ENCODE measurements around the gene LRCH3.
A peak's percentile ranks its signal among the peaks of the same experiment; 100 is the strongest.

Gene LRCH3

DNA sequence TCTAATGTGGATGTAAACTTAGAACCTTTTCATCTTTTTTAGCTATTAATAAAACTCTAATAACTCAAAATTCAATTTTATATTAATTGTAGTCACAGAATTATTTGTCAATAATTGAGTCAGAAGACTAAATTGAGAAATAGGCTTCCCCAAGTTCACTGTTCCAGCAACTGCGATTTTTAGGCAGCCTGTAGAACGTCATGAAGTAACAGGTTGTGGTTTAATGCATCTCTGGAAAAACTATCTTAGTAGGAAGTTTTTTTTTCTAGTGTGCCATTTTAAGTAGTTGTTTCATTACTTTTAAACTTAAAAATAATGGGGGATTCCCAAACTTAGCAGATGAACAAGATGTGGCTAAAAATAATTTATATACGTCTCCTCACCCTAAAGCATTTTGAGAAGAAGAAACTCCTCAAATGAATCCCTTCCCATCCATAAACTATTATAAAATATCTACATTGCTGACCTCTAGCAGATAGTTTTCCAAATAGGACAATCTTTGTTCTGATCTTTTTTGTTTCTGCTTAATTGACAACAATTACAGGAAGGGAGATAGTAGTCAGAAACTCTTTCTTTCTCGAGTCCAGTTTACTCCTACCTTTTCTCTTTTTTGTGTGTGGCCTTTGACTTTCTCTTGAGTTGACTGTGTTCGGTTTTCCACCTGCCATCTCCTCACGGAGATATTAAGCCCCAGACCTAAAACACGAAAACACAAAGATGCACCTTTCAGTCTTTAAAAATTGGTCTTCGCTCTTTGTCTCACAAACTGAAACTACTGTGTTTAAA, 43.1 kb downstream of the LRCH3 start:
- Histone ChIP-seq H3K9me3 (ENCODE audit: low read depth, low read length) (no peaks in the 10 kb centered on the region), H3K4me3 (no peak overlapping the region), H3K27ac (no peak overlapping the region), H3K9ac (ENCODE audit: insufficient read length) (no peak overlapping the region), H3K36me3 (ENCODE audit: insufficient read depth, low read length) (peaks cover 61% of the 10 kb centered on the region)
- TF ChIP-seq POLR2AphosphoS5 (IDR thresholded peaks at IDR 0.05; ENCODE audit: borderline replicate concordance, low read depth, low read length), result no peak
- TF ChIP-seq EZH2 (IDR thresholded peaks at IDR 0.05), result no peak
- TF ChIP-seq FOXP2 (optimal IDR thresholded peaks at IDR 0.05; ENCODE audit: control extremely low read depth, extremely low read length, insufficient read depth), result no peak
- no peak for DNase-seq (ENCODE audit: low read depth, low spot score)

DNA sequence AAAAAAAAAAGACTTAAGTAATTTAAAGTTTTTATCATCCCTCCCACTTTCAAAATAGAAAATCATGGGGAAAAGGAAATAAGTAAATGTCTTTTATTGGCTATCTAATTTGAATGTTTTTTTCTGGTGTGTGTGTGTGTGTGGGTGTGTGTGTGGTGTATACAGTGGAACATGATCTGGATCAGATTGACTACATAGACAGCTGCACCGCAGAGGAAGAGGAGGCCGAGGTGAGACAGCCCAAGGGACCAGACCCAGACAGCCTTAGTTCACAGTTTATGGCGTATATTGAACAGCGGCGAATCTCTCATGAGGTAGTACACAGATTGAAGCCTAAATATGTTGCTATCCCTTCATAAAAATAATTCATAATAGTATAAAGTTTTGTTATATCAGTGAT, 44.5 kb downstream of the LRCH3 start:
- Histone ChIP-seq H3K9me3 (ENCODE audit: low read depth, low read length) (no peaks in the 10 kb centered on the region), H3K9ac (ENCODE audit: insufficient read length) (peak overlapping the region; percentile 8), H3K27ac (peak overlapping the region; percentile 85), H3K36me3 (ENCODE audit: insufficient read depth, low read length) (peaks cover 63% of the 10 kb centered on the region), H3K4me3 (no peak overlapping the region)
- no peak for DNase-seq (ENCODE audit: low read depth, low spot score)
- no peak for TF ChIP-seq FOXP2 (optimal IDR thresholded peaks at IDR 0.05; ENCODE audit: control extremely low read depth, extremely low read length, insufficient read depth)
- no peak for TF ChIP-seq POLR2AphosphoS5 (IDR thresholded peaks at IDR 0.05; ENCODE audit: borderline replicate concordance, low read depth, low read length)
- TF ChIP-seq EZH2 (IDR thresholded peaks at IDR 0.05), result no peak

DNA sequence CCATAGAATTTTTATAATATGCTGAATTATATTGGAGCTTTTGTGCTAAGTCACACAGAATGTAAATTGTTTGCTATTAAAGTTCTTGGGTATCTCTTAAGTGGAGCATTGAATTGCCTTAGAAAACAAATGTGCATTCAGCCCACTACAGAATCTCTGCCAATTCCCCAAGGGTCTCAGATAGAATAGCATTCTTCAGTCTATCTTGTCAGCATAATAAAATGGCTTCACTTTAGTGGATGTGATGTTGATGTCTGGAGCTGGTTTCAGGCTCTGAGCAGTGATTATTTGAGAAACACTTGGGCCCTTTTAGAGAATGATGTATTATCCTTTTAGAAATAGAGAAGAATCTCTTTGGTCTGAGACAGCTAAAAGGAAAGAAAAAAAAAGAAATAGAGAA, 45.2 kb downstream of the LRCH3 start:
- peaks cover 65% of the 10 kb centered on the region for H3K36me3 ChIP-seq (ENCODE audit: insufficient read depth, low read length)
- DNase-seq (ENCODE audit: low read depth, low spot score), result no peak

DNA sequence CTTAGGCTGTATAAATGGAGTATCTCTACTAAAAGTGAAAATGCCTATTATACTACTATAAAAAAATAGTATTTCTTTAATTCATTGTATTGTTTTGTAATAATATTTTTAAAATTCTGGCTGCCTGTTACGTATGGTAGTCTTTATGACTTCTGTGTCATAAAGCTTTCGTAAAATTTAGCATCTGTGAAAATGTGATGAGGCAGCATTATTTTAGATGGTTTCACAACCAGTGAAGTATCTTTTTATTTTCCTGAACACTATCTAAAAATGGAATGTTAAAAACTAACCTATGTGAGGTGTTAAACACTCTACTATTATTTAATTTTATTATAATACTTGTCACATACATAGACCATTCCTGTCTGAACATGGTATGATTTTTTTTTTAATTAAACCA, 46.2 kb downstream of the LRCH3 start:
- Histone ChIP-seq H3K27ac (peak overlapping the region; percentile 85), H3K4me3 (no peak overlapping the region), H3K9ac (ENCODE audit: insufficient read length) (no peak overlapping the region), H3K9me3 (ENCODE audit: low read depth, low read length) (no peaks in the 10 kb centered on the region), H3K36me3 (ENCODE audit: insufficient read depth, low read length) (peaks cover 69% of the 10 kb centered on the region)
- DNase-seq (ENCODE audit: low read depth, low spot score), result no peak
- no peak for TF ChIP-seq FOXP2 (optimal IDR thresholded peaks at IDR 0.05; ENCODE audit: control extremely low read depth, extremely low read length, insufficient read depth)
- no peak for TF ChIP-seq EZH2 (IDR thresholded peaks at IDR 0.05)
- no peak for TF ChIP-seq POLR2AphosphoS5 (IDR thresholded peaks at IDR 0.05; ENCODE audit: borderline replicate concordance, low read depth, low read length)

More for the DNA sequence above, 45.2 kb downstream of the LRCH3 start:
- no peaks in the 10 kb centered on the region for H3K9me3 ChIP-seq (ENCODE audit: low read depth, low read length)
- no peak for TF ChIP-seq FOXP2 (optimal IDR thresholded peaks at IDR 0.05; ENCODE audit: control extremely low read depth, extremely low read length, insufficient read depth)
- TF ChIP-seq POLR2AphosphoS5 (IDR thresholded peaks at IDR 0.05; ENCODE audit: borderline replicate concordance, low read depth, low read length), result no peak
- no peak for TF ChIP-seq EZH2 (IDR thresholded peaks at IDR 0.05)
- H3K9ac ChIP-seq (ENCODE audit: insufficient read length), result peak overlapping the region; percentile 8
- peak overlapping the region; percentile 9; the same call in 1 of the 2 replicates for H3K4me3 ChIP-seq
- H3K27ac ChIP-seq, result peak overlapping the region; percentile 85

DNA sequence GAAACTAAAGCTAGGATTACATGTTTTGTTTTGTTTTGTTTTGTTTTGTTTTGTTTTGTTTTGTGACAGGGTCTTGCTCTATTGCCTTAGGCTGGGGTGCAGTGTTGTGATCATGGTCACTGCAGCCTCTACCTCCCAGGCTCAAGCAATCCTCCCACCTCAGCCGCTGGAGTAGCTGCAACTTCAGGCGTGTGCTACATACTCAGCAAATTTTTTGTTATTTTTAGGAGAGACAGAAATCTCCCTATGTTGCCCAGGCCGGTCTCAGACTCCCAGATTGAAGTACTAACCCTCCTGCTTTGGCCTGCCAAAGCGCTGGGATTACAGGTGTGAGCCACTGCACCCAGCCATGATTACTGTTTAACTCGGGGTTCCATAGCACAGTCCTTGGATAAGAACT, 50.7 kb downstream of the LRCH3 start:
- Histone ChIP-seq H3K36me3 (ENCODE audit: insufficient read depth, low read length) (peaks cover 77% of the 10 kb centered on the region), H3K4me3 (no peak overlapping the region), H3K9me3 (ENCODE audit: low read depth, low read length) (no peaks in the 10 kb centered on the region), H3K9ac (ENCODE audit: insufficient read length) (no peak overlapping the region), H3K27ac (no peak overlapping the region)
- DNase-seq (ENCODE audit: low read depth, low spot score), result no peak
- TF ChIP-seq POLR2AphosphoS5 (IDR thresholded peaks at IDR 0.05; ENCODE audit: borderline replicate concordance, low read depth, low read length) (no peak), EZH2 (IDR thresholded peaks at IDR 0.05) (no peak), FOXP2 (optimal IDR thresholded peaks at IDR 0.05; ENCODE audit: control extremely low read depth, extremely low read length, insufficient read depth) (no peak)

DNA sequence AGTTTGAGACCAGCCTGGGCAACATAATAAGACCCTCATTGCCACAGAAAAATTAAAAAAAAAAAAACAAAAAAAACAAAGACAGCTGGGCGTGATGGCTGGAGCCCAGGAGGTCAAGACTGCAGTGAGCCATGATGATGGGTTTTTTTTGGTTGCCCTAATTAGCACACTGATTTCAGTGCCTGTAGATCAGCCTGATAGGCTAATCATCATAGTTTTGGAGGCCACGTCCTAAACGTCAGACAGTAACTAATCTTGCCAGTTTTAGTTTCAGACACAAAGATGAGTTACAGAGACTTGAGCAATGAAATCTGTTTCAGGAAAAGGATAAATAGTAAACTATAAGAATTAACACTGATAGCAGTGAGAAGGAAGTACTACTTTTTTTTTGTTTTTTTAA, 55.4 kb downstream of the LRCH3 start:
- no peaks in the 10 kb centered on the region for H3K9me3 ChIP-seq (ENCODE audit: low read depth, low read length)
- TF ChIP-seq POLR2AphosphoS5 (IDR thresholded peaks at IDR 0.05; ENCODE audit: borderline replicate concordance, low read depth, low read length) (no peak), FOXP2 (optimal IDR thresholded peaks at IDR 0.05; ENCODE audit: control extremely low read depth, extremely low read length, insufficient read depth) (no peak), EZH2 (IDR thresholded peaks at IDR 0.05) (no peak)
- no peak overlapping the region for H3K9ac ChIP-seq (ENCODE audit: insufficient read length)
- peaks cover 83% of the 10 kb centered on the region for H3K36me3 ChIP-seq (ENCODE audit: insufficient read depth, low read length)
- no peak for DNase-seq (ENCODE audit: low read depth, low spot score)
- no peak overlapping the region for H3K4me3 ChIP-seq
- H3K27ac ChIP-seq, result peak overlapping the region; percentile 40

DNA sequence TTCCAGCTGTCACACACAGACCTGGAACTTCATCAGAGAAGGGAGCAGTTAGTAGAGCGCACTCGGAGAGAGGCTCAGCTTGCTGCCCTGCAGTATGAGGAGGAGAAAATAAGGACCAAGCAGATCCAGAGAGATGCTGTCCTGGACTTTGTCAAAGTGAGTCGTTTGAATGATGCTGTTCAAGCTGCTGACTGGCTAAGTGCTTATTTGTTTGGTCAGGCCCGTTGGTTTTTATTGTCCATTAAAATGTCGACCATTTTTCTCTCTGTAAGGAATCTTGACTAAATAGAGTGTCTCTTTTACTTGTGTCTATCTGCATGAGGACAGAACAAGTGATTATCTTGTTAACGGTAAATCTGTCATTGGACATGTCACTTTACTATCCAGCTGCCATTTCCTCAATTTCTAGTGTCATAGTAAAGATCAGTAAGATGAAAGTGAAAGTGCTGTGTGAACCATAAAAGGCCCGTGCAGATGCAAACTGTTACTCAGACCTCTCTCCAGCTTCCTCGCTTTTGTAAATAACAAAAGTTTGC, 56.9 kb downstream of the LRCH3 start:
- no peak for DNase-seq (ENCODE audit: low read depth, low spot score)
- TF ChIP-seq FOXP2 (optimal IDR thresholded peaks at IDR 0.05; ENCODE audit: control extremely low read depth, extremely low read length, insufficient read depth) (no peak), POLR2AphosphoS5 (IDR thresholded peaks at IDR 0.05; ENCODE audit: borderline replicate concordance, low read depth, low read length) (no peak), EZH2 (IDR thresholded peaks at IDR 0.05) (no peak)
- Histone ChIP-seq H3K9me3 (ENCODE audit: low read depth, low read length) (no peaks in the 10 kb centered on the region), H3K27ac (peak overlapping the region; percentile 25), H3K36me3 (ENCODE audit: insufficient read depth, low read length) (peaks cover 84% of the 10 kb centered on the region), H3K4me3 (no peak overlapping the region), H3K9ac (ENCODE audit: insufficient read length) (no peak overlapping the region)

DNA sequence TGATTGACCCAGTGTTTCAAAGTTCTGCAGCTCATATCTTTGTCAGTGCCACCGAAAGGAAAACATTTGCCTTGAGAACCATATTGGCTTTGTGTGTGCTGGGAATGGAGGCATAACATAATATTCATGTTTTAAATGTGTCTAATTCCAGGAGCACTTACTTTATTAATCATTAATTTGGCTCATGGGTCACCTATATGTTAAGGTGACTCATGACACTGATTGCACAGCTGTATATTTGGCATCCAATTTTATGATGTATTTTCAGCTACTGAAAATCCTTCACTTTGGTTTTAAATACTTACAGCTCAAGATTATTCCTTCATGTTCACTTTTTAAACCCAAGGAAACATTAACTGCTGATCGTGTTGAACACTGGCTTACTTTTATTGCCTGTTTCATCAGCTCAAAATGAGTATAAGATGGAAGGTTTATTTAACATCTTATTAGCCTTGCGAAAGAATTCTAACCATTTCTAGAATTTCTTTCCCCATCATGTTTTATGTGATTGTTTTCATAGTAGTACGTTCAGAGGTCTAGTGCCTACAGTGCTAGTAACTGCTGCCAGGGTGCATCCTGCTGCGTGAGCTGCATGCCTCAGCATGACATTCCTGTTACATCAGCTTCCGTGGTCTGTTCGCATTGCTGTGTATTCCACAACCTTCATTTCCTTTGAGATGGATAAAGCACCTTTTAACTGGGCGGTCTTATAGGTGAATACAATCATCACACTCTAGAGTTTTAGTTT, 63.7 kb downstream of the LRCH3 start:
- Histone ChIP-seq H3K36me3 (ENCODE audit: insufficient read depth, low read length) (peaks cover 62% of the 10 kb centered on the region), H3K9me3 (ENCODE audit: low read depth, low read length) (0 out of 2 replicates have a peak, but pooled peaks cover 4% of the 10 kb centered on the region), H3K27ac (peak overlapping the region; percentile 99), H3K9ac (ENCODE audit: insufficient read length) (peak overlapping the region; percentile 85), H3K4me3 (peak overlapping the region; percentile 64)
- peak; percentile 64; the same call in 1 of the 2 replicates for TF ChIP-seq POLR2AphosphoS5 (IDR thresholded peaks at IDR 0.05; ENCODE audit: borderline replicate concordance, low read depth, low read length)
- no peak for TF ChIP-seq FOXP2 (optimal IDR thresholded peaks at IDR 0.05; ENCODE audit: control extremely low read depth, extremely low read length, insufficient read depth)
- DNase-seq (ENCODE audit: low read depth, low spot score), result peak; percentile 100
